DOHH2 (cell line): Measurements from ENCODE around the gene GPX2.

Experiments
- H3F3A ChIP-seq: fragments of 200-600 bp; sonication (generic), shearing (Covaris generic); 2 replicates; pipeline ENCODE4 v1.6.0; 2016; ENCODE audit warnings: antibody characterized with exemption, mild to moderate bottlenecking; ENCODE audit not compliant: control insufficient read depth, insufficient read depth
- H3K27ac ChIP-seq: fragments of 200-600 bp; sonication (generic); 2 replicates; pipeline ENCODE4 v1.5.1; 2014; ENCODE audit warnings: low read depth, mild to moderate bottlenecking, low read length, moderate library complexity
- H3K27me3 ChIP-seq: fragments of 200-600 bp; sonication (generic); 2 replicates; pipeline ENCODE4 v1.6.1; 2014; ENCODE audit warnings: mild to moderate bottlenecking, low read length, mixed read lengths; ENCODE audit not compliant: control insufficient read depth
- H3K36me3 ChIP-seq: fragments of 200-600 bp; sonication (generic); 2 replicates; pipeline ENCODE4 v1.6.1; 2014; ENCODE audit warnings: mild to moderate bottlenecking, low read length, moderate library complexity, mixed read lengths; ENCODE audit not compliant: control insufficient read depth
- H3K4me1 ChIP-seq: fragments of 200-600 bp; sonication (generic); 2 replicates; pipeline ENCODE4 v1.6.1; 2014; ENCODE audit warnings: mild to moderate bottlenecking, low read length, mixed read lengths; ENCODE audit not compliant: control insufficient read depth
- H3K4me2 ChIP-seq: fragments of 200-600 bp; sonication (generic); 2 replicates; pipeline ENCODE4 v1.6.0; 2014; ENCODE audit warnings: mild to moderate bottlenecking, low read length, moderate library complexity
- H3K4me3 ChIP-seq: fragments of 200-600 bp; sonication (generic); 2 replicates; pipeline ENCODE4 v1.5.1; 2014; ENCODE audit warnings: mild to moderate bottlenecking, low read length, mixed read lengths
- H3K79me2 ChIP-seq: fragments of 200-600 bp; sonication (generic); 2 replicates; pipeline ENCODE4 v1.6.1; 2014; ENCODE audit warnings: mild to moderate bottlenecking, low read length, mixed read lengths; ENCODE audit not compliant: control insufficient read depth
- H3K9me2 ChIP-seq: fragments of 200-600 bp; sonication (generic); replicated peaks from 2 replicates; pipeline ENCODE4 v1.6.1; 2014; ENCODE audit warnings: mild to moderate bottlenecking, low read length, mixed read lengths; ENCODE audit not compliant: control insufficient read depth
- H3K9me3 ChIP-seq: fragments of 200-600 bp; sonication (generic); 2 replicates; pipeline ENCODE4 v1.6.1; 2014; ENCODE audit warnings: antibody characterized with exemption, low read length, mixed read lengths; ENCODE audit not compliant: control insufficient read depth, insufficient read depth
- H4K20me1 ChIP-seq: fragments of 200-600 bp; sonication (generic); 2 replicates; pipeline ENCODE4 v1.6.0; 2014; ENCODE audit warnings: low read depth, mild to moderate bottlenecking, antibody characterized with exemption, low read length, moderate library complexity; ENCODE audit not compliant: control insufficient read depth, insufficient read depth
- EZH2phosphoT487 ChIP-seq: fragments of 200-600 bp; sonication (generic); IDR thresholded peaks from 2 replicates; pipeline ENCODE4 v1.6.1; 2017; ENCODE audit warnings: borderline replicate concordance, mild to moderate bottlenecking, antibody characterized with exemption, low read length, moderate library complexity, mixed read lengths
- TF ChIP-seq, protein P1 (sequence below): fragments of 200-600 bp; sonication (generic); IDR thresholded peaks from one replicate; pipeline ENCODE4 v1.5.1; 2014; ENCODE audit warnings: antibody characterized with exemption, mild to moderate bottlenecking, low read depth, low read length; ENCODE audit not compliant: poor library complexity, severe bottlenecking

Gene GPX2

DNA sequence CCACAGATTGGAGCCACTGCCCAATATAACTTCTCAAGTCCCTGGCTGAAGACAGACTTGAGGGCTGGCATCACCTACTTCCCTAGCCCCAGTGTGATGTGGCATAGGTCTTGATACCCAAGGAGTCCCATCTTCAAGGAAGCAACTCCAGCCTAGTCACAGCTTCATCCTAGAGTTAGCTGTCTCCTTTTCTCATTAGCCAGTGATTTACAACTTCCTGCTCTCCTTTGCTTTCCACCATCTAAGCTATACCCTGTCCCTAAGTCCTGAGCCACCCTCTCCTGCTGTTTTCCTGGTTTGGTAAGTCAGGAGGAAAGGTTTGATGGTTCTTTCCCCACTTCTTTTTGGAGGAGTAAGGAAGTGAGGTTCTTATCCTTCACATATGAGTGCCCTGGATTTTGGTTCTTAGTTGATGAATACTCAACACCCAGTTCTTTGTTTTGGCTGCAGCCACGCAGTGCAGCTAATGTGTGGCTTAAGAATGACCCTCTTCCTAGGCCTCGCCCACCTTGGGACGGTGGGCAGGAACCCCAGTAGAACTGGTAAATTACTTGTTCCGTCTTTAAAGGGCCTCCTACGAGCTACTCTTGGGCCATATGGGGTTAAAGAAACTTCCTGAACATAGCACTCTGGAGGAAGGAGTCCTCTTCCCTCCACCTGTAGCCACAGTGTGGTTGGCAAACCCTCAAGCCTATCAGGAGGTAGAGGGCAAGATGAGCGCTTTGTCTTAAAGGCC, 3.9 kb upstream of the GPX2 start:
- H3K9me3 ChIP-seq = no peaks in the 10 kb centered on the region
- no peaks in the 10 kb centered on the region for H3F3A ChIP-seq
- no peaks in the 10 kb centered on the region for H3K9me2 ChIP-seq
- no peak for TF ChIP-seq EZH2phosphoT487
- TF ChIP-seq, protein P1, sequence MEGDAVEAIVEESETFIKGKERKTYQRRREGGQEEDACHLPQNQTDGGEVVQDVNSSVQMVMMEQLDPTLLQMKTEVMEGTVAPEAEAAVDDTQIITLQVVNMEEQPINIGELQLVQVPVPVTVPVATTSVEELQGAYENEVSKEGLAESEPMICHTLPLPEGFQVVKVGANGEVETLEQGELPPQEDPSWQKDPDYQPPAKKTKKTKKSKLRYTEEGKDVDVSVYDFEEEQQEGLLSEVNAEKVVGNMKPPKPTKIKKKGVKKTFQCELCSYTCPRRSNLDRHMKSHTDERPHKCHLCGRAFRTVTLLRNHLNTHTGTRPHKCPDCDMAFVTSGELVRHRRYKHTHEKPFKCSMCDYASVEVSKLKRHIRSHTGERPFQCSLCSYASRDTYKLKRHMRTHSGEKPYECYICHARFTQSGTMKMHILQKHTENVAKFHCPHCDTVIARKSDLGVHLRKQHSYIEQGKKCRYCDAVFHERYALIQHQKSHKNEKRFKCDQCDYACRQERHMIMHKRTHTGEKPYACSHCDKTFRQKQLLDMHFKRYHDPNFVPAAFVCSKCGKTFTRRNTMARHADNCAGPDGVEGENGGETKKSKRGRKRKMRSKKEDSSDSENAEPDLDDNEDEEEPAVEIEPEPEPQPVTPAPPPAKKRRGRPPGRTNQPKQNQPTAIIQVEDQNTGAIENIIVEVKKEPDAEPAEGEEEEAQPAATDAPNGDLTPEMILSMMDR = no peak
- H3K36me3 ChIP-seq = no peaks in the 10 kb centered on the region
- no peaks in the 10 kb centered on the region for H3K79me2 ChIP-seq
- no peaks in the 10 kb centered on the region for H3K27me3 ChIP-seq
- no peaks in the 10 kb centered on the region for H3K4me1 ChIP-seq
- H3K4me3 ChIP-seq = no peak overlapping the region
- H3K27ac ChIP-seq = no peak overlapping the region
- H3K4me2 ChIP-seq = no peak overlapping the region
- 0 out of 2 replicates have a peak, but pooled peaks cover 7% of the 10 kb centered on the region for H4K20me1 ChIP-seq

DNA sequence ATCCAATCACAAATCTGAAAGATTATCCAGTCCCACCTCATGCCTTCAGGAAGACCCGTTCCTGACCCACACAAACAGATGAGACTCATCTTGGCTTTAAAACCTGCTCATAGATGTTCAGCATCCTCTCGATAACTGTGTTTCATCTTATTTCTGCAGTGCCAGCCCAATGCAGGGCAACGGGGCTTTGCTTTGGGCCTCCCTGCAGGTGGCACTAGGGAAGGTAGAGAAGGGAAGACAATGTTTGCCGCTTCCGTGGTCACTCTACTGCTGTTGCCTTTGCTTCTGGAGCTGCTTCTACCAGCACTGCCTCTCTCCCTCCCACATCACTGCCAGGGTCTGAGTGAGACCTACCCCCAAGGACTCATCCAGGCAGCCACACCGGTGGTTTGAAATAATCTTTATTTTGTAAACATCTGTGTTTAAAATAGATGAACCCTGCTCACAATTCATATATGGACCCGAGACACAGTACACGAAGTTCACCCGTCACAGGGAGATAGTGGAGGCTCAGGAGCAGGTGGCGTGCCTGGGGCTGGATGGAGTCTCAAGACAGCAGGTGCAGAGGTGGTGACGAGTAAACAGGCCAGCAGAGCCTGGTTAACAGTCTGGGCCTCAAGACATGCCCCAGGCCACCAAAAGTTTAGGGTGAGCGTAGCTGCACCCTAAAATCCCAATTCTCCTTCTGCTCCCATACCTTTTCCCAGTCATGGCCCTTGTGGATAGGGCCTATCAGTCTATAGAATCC, 3.1 kb upstream of the GPX2 start:
- Histone ChIP-seq H3K27me3 (no peaks in the 10 kb centered on the region), H3K9me2 (no peaks in the 10 kb centered on the region)

DNA sequence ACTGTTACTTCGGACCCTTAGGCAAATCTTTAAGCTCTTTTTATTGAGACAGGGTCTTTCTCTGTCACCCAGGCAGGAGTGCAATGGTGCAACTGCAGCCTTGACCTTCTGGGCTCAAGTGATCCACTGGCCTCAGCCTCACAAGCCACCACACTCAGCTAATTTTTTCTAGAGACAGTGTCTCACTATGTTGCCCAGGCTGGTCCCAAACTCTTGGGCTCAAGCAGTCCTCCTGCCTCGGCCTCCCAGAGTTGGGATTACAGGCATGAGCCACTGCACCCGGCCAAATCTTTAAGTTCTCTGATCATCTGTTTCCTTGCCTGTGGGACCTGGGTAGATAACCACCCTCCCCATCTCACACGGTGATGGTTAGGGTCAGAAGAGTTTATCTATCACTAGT, 2.3 kb upstream of the GPX2 start:
- no peaks in the 10 kb centered on the region for H3K27me3 ChIP-seq
- no peaks in the 10 kb centered on the region for H3K79me2 ChIP-seq
- H3K4me1 ChIP-seq = no peaks in the 10 kb centered on the region
- H3K4me2 ChIP-seq = no peak overlapping the region
- H4K20me1 ChIP-seq = 0 out of 2 replicates have a peak, but pooled peaks cover 7% of the 10 kb centered on the region
- H3K9me3 ChIP-seq = no peaks in the 10 kb centered on the region
- H3F3A ChIP-seq = no peaks in the 10 kb centered on the region
- TF ChIP-seq, protein P1 = no peak
- no peak for TF ChIP-seq EZH2phosphoT487
- no peak overlapping the region for H3K27ac ChIP-seq
- H3K36me3 ChIP-seq = no peaks in the 10 kb centered on the region
- no peaks in the 10 kb centered on the region for H3K9me2 ChIP-seq
- no peak overlapping the region for H3K4me3 ChIP-seq

More for the DNA sequence above, 3.1 kb upstream of the GPX2 start:
- no peak overlapping the region for H3K4me2 ChIP-seq
- H4K20me1 ChIP-seq = 0 out of 2 replicates have a peak, but pooled peaks cover 7% of the 10 kb centered on the region
- H3K27ac ChIP-seq = no peak overlapping the region
- H3K79me2 ChIP-seq = no peaks in the 10 kb centered on the region
- TF ChIP-seq, protein P1 = no peak
- TF ChIP-seq EZH2phosphoT487 = no peak
- H3F3A ChIP-seq = no peaks in the 10 kb centered on the region
- no peaks in the 10 kb centered on the region for H3K9me3 ChIP-seq
- H3K4me1 ChIP-seq = no peaks in the 10 kb centered on the region
- H3K36me3 ChIP-seq = no peaks in the 10 kb centered on the region
- no peak overlapping the region for H3K4me3 ChIP-seq
